Brain microvascular endothelial cell (primary cell): Measurements from ENCODE around the gene LRRN3.

Source experiments
- DNase-seq: peaks from one replicate; pipeline ENCODE4 v3.0.0-alpha.2; 2020
- H3K27ac ChIP-seq: fragments of 250-450 bp; sonication (Bioruptor Pico); 2 replicates; pipeline ENCODE4 v1.5.1; 2020; ENCODE audit warnings: mild to moderate bottlenecking, moderate library complexity
- H3K27me3 ChIP-seq: fragments of 250-450 bp; sonication (Bioruptor Pico); replicated peaks from 2 replicates; pipeline ENCODE4 v1.5.1; 2020; ENCODE audit warnings: mild to moderate bottlenecking
- H3K36me3 ChIP-seq: fragments of 250-450 bp; sonication (Bioruptor Pico); replicated peaks from 2 replicates; pipeline ENCODE4 v1.5.1; 2020; ENCODE audit warnings: mild to moderate bottlenecking
- H3K4me3 ChIP-seq: 2 replicates; pipeline ENCODE4 v1.5.1; 2011; ENCODE audit warnings: low read depth, mild to moderate bottlenecking, control low read depth, low read length, moderate library complexity
- in situ Hi-C: cut with HindIII; loops from 2 replicates; pipeline ENCODE4 v1.10.0; 2017; ENCODE audit warnings: low sequenced_read_pairs, low pct_ligation_motif_present
- TF ChIP-seq, protein P1 (sequence below): IDR thresholded peaks from 2 replicates; pipeline ENCODE4 v1.5.1; 2011; ENCODE audit warnings: low read depth, mild to moderate bottlenecking, moderate library complexity, low read length, control low read depth, inconsistent platforms; ENCODE audit errors: missing control alignments

The LRRN3 gene

DNA sequence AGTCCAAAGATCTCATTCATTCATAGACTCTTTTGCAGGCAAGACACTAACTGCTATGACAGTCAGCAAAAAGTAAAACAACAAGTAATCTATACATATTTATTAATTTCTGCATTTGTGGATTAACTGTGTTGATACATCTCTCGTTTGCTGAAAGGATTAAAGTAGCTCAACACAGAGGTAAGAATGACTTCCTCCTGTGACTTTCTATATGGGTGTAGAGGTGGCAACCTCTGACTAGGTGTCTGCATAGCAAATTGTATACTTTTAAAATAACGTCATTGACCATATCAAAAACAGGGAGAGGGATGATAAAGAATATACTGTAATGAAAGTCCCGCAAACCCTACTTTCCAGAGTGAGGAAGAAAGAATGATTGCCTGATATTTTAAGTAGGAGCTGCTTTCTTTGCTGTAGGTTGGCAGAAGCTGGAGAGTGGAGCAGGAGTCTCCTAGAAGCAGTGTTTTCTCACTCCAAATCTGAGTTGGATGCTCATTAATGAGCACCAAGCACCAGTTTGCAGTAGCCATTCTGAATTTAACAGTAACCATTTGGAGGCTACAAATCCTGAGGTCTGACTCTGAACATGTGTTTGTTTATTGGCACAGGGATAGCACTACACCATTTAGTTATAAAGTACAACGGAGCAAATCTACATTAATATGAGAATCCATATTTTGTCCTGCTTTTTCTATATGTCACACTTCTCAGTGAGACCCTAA is 9.2 kb upstream of the LRRN3 start:
- Histone ChIP-seq H3K36me3 (no peaks in the 10 kb centered on the region), H3K27ac (peak overlapping the region; percentile 76), H3K4me3 (no peak overlapping the region), H3K27me3 (no peaks in the 10 kb centered on the region)
- no peak for DNase-seq
- in situ Hi-C loops: no loop called here
- TF ChIP-seq, protein P1, sequence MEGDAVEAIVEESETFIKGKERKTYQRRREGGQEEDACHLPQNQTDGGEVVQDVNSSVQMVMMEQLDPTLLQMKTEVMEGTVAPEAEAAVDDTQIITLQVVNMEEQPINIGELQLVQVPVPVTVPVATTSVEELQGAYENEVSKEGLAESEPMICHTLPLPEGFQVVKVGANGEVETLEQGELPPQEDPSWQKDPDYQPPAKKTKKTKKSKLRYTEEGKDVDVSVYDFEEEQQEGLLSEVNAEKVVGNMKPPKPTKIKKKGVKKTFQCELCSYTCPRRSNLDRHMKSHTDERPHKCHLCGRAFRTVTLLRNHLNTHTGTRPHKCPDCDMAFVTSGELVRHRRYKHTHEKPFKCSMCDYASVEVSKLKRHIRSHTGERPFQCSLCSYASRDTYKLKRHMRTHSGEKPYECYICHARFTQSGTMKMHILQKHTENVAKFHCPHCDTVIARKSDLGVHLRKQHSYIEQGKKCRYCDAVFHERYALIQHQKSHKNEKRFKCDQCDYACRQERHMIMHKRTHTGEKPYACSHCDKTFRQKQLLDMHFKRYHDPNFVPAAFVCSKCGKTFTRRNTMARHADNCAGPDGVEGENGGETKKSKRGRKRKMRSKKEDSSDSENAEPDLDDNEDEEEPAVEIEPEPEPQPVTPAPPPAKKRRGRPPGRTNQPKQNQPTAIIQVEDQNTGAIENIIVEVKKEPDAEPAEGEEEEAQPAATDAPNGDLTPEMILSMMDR: no peak

DNA sequence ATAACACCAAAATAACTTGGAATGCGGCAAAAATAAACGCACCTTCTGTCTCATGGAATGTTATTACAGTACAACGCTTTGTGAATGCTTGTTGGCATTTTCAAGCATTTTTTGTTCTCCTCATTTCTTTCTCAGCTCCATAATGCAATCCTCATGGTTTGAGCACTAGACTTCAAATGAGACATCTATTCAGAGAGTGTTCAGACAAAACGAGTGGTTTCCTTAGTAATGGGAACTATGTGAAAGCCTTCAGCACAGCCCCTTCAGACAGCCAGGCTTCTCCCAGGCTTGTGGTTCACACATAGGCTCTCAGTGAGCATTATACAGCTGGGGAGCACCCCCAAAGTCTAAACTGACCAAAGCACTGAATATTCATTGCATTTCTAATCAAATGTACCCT is 8.6 kb upstream of the LRRN3 start:
- no peaks in the 10 kb centered on the region for H3K27me3 ChIP-seq
- H3K27ac ChIP-seq: peak overlapping the region; percentile 76
- H3K4me3 ChIP-seq: no peak overlapping the region
- TF ChIP-seq, protein P1: no peak
- H3K36me3 ChIP-seq: no peaks in the 10 kb centered on the region
- DNase-seq: peak; percentile 74
- in situ Hi-C loops: no loop called here

DNA sequence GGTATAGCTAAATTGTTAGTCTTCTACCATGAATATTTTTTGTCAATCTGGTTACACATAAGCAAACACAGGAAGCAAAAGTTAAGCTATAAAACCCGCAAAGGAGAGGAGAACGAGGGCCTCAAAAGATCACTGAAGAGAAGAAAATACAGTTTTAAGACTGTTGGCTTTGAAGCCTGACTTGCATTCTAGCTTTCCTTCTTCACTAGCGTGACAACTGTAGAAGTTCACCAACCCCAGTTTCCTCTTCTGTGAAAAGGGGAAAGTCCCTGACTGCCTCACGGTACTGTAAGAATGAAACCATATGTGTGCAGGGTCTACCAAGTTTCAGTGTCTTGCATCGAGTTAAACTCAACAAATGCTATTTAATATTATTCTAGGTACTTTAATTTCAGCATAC is 7.5 kb upstream of the LRRN3 start:
- Histone ChIP-seq H3K27me3 (no peaks in the 10 kb centered on the region), H3K36me3 (no peaks in the 10 kb centered on the region), H3K4me3 (no peak overlapping the region), H3K27ac (peak overlapping the region; percentile 76)
- TF ChIP-seq, protein P1: no peak
- peak; percentile 75 for DNase-seq
- in situ Hi-C loops: no loop called here

DNA sequence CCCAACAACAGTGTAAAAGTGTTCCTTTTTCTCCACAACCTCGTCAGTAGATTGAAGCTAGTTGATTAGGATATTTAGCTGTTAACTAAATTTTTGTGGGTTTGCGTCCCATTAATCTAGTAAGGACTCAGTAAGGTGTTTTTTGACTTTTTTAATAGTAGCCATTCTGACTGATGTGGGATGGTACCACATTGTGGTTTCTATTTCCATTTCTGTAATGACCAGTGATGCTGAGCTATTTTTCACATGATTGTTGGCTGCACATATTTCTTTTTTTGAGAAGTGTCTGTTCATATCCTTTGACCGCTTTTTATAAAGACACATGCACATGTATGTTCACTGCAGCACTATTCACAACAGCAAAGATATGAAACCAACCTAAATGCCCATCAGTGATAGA is 5.6 kb upstream of the LRRN3 start:
- H3K36me3 ChIP-seq: no peaks in the 10 kb centered on the region

DNA sequence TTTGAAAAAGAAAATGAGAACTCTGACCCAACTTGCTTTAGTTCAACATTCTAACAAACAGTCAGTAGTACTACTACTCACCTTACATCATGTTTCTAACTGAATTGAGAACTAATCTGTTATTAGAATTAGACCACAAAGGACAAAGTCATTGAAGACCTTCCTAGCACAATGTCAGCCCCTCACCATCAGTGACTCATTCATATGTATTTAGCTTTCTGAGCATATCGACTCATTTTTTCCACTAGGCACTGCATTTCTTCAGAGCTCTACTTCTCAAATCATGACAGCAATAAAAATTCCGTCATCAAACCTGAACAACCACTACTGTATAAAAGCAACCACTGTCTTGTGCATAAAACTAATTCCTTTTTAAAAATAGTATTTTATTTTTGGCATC is 4.4 kb upstream of the LRRN3 start:
- no peaks in the 10 kb centered on the region for H3K36me3 ChIP-seq
- no peak for DNase-seq
- H3K4me3 ChIP-seq: no peak overlapping the region
- TF ChIP-seq, protein P1: no peak
- H3K27ac ChIP-seq: no peak overlapping the region
- in situ Hi-C loops: no loop called here
- H3K27me3 ChIP-seq: no peaks in the 10 kb centered on the region

More for the DNA sequence above, 5.6 kb upstream of the LRRN3 start:
- TF ChIP-seq, protein P1: no peak
- Histone ChIP-seq H3K4me3 (no peak overlapping the region), H3K27ac (no peak overlapping the region), H3K27me3 (no peaks in the 10 kb centered on the region)
- no peak for DNase-seq
- in situ Hi-C loops: no loop called here

DNA sequence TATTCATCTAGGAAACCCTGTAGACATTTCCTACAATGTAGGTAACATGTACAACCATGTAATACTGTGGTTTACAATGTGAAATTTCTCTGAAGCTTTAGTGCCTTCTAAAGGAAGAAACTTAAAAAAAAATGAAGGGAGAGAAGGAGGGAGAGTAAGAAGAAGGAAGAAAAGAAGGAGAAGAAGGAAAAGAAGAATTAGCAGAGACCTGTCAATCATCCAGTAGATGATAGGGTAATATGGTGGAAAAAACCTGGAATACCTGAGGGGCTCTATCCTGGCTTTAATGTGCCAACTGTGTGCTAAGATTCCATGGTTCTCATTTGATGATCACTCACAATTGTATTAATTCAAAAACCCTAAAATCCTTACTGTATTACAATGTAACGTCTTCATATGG is 2.6 kb upstream of the LRRN3 start:
- DNase-seq: no peak
- Histone ChIP-seq H3K27ac (no peak overlapping the region), H3K4me3 (no peak overlapping the region), H3K36me3 (no peaks in the 10 kb centered on the region), H3K27me3 (no peaks in the 10 kb centered on the region)
- TF ChIP-seq, protein P1: no peak
- in situ Hi-C loops: no loop called here
